ENCODE measurements around the gene RETREG2. TPM values are rescaled to one million over a fixed set of nuclear protein-coding genes. Genes with fewer than 3 reads are reported as not detected.

The RETREG2 gene
- total and polyA plus RNA-seq, 2 of the 8 experiments (the other 6 are each of a cell fraction or from before 2014, with no cell fraction given) = 51.3 to 67.4 TPM

GRCh38 chr2:219129589-219129988 is 48.5 kb upstream of the RETREG2 start:
- Histone ChIP-seq H4K8ac (ENCODE audit: extremely low read depth, insufficient read depth, low read length) (no peak overlapping the region; the same call in 1 of the 2 replicates), H2BK12ac (ENCODE audit: low read depth, low read length) (no peak overlapping the region), H3K14ac (ENCODE audit: insufficient read length) (no peak overlapping the region), H3K79me2 (ENCODE audit: control insufficient read depth in 1 of 2, insufficient read depth in 2 of 2, low read length in 2 of 2) (no peaks in the 10 kb centered on the region), H3K9ac (replicated peaks in 1 of 4; ENCODE audit: extremely low read depth in 1 of 4, low read depth in 3 of 4, low read length in 3 of 4) (no peak overlapping the region), H3K9me3 (ENCODE audit: insufficient read depth in 2 of 2, low read depth in 1 of 2, low read length in 1 of 2) (no peaks in the 10 kb centered on the region), H3K4ac (replicated peaks; ENCODE audit: insufficient read length, low read depth, low read length) (no peak overlapping the region), H3K27me3 (replicated peaks in 1 of 4; ENCODE audit: control insufficient read depth in 3 of 4, extremely low read depth in 1 of 4, insufficient read depth in 3 of 4, low read length in 3 of 4) (no peaks in the 10 kb centered on the region), H2BK5ac (ENCODE audit: low read depth, low read length) (no peak overlapping the region), H2AK5ac (ENCODE audit: low read depth, low read length) (no peak overlapping the region), H3K36me3 (ENCODE audit: control insufficient read depth in 2 of 4, insufficient read depth in 4 of 4, low read length in 3 of 4) (no peaks in the 10 kb centered on the region), H3K4me2 (ENCODE audit: insufficient read depth in 1 of 2, low read depth in 2 of 2, low read length in 2 of 2) (no peak overlapping the region), H2BK20ac (ENCODE audit: low read length) (no peak overlapping the region), H3K23ac (ENCODE audit: insufficient read length) (no peak overlapping the region), H2AFZ (ENCODE audit: low read length) (no peak overlapping the region), H3K23me2 (ENCODE audit: low read depth, low read length) (no peaks in the 10 kb centered on the region), H3K27ac (ENCODE audit: low read depth, low read length) (no peak overlapping the region), H3K56ac (replicated peaks; ENCODE audit: insufficient read length, low read depth, low read length) (no peak overlapping the region), H3K4me3 (ENCODE audit: extremely low read depth in 1 of 4, insufficient read depth in 2 of 4, low read depth in 3 of 4, low read length in 4 of 4) (no peak overlapping the region), H3K18ac (ENCODE audit: extremely low read depth, low read length) (no peak overlapping the region), H3K79me1 (ENCODE audit: low read depth, low read length) (no peaks in the 10 kb centered on the region), H3K4me1 (replicated peaks in 1 of 4; ENCODE audit: control insufficient read depth in 3 of 4, insufficient read depth in 4 of 4, low read length in 3 of 4) (no peaks in the 10 kb centered on the region; a peak in 1 of 7 replicates), H4K20me1 (replicated peaks in 1 of 2; ENCODE audit: control insufficient read depth in 1 of 2, insufficient read depth in 2 of 2, low read length in 2 of 2) (no peaks in the 10 kb centered on the region), H4K5ac (ENCODE audit: insufficient read length, low read depth, low read length) (no peak overlapping the region), H2BK15ac (ENCODE audit: low read length) (no peak overlapping the region), H4K91ac (replicated peaks; ENCODE audit: insufficient read length, low read length) (no peak overlapping the region), H2BK120ac (replicated peaks; ENCODE audit: low read depth, low read length) (no peak overlapping the region)
- no peak for FAIRE-seq
- ChIA-PET POLR2A (ENCODE audit: partially characterized antibody) (no interaction called here), CTCF (ENCODE audit: partially characterized antibody) (interaction anchor here (1.1 to 37.2 kb wide), 5 partner anchors 20 to 166 kb away, joined by 3 to 1777 read pairs (median 208); partner anchors contain the start of genes CFAP65 and IHH)
- no peak for TF ChIP-seq JUND (IDR thresholded peaks at IDR 0.05; ENCODE audit: low read length)
- WGBS, 2 experiments (ENCODE audit: extremely low coverage in 1 of 2, insufficient coverage in 1 of 2, insufficient read length in 1 of 2, insufficient replicate concordance in 2 of 2, low coverage in 1 of 2, low lambda C conversion rate in 2 of 2, missing lambda C conversion rate in 1 of 2) = 88% methylated on average over 16 of the region's 16 CpGs; no CpG with 5 or more reads in 1 of the 2 experiments
- DNase-seq (ENCODE audit: low read depth in 1 of 2, low spot score in 2 of 2) = no peak

All from H1 (cell line).